GM11168 (cell line): ENCODE results near the gene SREK1.
"Not testable (repeated sequence)": the region's sequence is repeated elsewhere in the genome, so short reads cannot be mapped to it uniquely, and the experiment has no call there.

Experiments
- in situ Hi-C: fragments of 300-500 bp; cut with MboI; formaldehyde crosslinking; loops from one replicate; pipeline ENCODE4 v1.12.0; 2022; ENCODE audit warnings: low sequenced_read_pairs; ENCODE audit not compliant: unreplicated experiment

Gene SREK1

DNA sequence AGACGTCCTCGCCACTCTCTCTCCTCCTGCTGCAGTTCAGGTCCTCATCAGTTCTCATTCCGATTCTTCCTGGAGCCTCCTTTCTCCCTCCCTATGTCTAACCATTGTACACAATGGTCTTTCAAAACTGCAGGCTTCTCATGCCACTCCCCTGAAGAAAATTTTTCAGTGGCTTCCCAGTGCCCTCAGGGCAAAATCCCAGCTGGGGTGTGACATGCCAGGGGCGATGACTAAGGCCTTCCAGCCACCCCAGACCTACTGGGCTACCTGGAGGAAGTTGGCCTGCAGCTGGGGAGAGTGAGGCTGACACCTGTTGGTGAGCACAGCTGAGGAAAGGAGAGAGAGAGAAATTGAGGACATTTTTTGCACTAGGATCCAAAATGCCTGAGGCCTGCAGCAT, 65.2 kb downstream of the SREK1 start:
- in situ Hi-C loops, result no loop called here

GRCh38 chr5:66209794-66210193, 65.7 kb downstream of the SREK1 start:
- in situ Hi-C loops, result no loop called here

DNA sequence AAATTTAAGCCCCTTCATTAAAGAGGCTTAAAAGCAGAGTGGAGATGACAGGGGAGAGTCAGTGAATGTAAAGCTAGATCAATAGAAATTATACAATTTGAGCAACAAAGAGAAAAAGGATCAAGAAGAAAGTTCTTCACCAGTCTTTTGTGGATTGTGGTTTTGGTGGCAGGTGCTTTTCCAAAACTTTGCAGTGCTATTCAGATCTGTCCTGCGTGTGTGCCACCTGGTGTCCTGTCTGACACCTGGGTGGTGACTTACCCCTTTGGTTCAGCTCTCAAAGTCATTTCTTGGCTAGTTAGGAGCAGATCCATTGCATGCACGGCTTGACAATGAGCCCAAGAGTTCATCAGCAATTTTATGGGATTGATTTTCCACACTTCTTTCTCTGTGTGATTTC, 69.4 kb downstream of the SREK1 start:
- in situ Hi-C loops, result no loop called here

DNA sequence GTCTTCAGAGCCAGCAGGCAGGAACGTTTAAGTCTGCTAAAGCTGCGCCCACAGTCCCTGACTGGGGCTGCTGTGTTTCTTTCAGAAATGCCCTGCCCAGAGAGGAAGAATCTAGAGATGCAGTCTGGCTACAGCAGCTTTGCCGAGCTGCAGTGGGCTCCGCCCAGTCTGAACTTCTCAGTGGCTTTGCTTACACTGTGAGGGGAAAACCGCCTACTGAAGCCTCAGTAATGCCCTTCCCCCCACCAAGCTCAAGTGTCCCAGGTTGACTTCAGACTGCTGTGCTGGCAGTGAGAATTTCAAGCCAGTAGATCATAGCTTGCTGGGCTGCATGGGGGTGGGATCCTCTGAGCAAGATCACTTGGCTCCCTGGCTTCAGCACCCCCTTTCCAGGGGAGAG, 78.4 kb downstream of the SREK1 start:
- in situ Hi-C loops, result no loop called here

DNA sequence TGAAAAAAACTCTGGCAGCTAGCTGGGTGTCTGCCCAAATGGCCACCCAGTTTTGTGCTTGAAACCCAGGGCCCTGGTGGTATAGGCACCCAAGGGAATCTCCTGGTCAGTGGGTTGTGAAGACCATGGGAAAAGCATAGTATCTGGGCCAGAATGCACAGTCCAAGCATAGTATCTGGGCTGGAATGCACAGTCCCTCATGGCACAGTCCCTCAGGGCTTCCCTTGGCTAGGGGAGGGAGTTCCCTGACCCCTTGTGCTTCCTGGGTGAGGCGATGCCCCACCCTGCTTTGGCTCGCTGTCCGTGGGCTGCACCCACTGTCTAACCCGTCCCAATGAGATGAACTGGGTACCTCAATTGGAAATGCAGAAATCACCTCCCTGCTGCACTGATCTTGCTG, 78.8 kb downstream of the SREK1 start:
- in situ Hi-C loops, result not testable (repeated sequence)

GRCh38 chr5:66223637-66224036, 79.5 kb downstream of the SREK1 start:
- in situ Hi-C loops, result no loop called here

DNA sequence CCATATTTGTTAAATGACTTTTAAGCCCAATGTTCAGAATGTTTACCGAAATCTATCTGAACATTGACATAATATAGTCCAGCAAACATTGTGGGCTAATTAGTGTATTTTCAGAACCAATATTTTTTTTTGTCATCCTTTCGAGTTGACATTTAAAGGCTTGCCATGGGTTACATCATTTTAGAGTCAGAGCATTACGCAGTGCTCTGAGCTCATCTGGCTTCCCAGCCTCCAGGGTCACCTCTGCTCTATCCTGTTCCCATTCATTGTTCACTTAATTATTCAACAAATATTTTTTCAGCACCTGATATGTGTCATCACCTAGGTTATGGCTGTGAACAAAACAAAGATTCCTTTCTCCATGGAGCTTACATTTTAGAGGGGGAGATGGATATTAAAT, 80.2 kb downstream of the SREK1 start:
- in situ Hi-C loops, result no loop called here

DNA sequence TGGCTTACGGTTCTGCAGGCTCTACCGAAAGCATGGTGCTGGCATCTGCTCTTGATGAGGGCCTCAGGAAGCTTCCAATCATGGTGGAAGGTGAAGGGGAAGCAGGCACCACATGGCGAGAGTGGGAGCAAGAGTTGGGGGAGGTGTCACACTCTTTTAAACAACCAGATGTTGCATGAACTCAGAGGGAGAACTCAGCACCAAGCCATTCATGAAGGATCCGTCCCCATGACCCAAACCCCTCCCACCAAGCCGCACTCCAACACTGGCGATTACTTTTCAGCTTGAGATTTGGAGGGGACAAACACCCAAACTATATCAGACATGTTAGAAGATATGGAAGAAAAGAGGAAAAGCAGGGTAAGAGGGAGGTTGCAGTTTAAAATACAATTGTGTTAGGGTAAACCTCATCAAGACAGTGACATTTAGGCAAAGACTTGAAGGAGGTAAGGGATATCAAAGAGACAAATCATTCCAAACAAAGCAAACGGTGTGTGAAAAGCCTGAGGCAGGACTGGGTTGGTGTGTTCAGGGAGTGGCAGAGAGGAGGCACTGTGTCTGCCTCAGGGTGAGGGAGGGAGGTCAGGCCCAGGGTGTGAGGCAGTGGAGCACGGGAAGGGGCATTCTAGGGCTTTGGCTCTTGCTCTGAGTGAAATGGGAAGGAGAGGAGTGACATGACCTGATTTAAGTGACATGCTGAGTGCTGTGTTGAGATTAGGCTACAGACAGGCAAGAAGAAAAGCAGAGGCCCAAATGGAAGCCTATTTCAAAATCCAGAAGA, 80.9 kb downstream of the SREK1 start:
- in situ Hi-C loops, result no loop called here

- in situ Hi-C loops, result no loop called here
These were observed 86.5 kb downstream of the SREK1 start for GRCh38 chr5:66230551-66230950.

DNA sequence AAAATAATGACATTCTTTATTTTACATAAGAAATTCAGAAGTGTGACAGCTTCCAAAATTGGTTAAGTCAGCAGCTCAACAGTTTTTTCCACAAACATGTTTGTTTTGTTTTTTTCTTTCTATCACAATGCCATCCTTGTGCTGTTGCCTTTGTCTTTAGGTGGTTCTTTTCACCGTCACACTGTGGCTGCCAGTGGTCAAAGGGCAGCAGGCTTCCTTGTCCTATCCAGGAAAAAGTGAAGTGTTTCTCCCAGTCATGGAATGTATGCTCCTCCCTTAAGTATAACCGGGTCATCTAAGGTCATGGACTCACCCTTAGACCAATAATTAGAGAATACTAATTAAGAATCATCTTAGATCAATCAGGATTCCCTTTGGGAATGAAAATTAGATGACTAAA, 87.4 kb downstream of the SREK1 start:
- in situ Hi-C loops, result no loop called here

DNA sequence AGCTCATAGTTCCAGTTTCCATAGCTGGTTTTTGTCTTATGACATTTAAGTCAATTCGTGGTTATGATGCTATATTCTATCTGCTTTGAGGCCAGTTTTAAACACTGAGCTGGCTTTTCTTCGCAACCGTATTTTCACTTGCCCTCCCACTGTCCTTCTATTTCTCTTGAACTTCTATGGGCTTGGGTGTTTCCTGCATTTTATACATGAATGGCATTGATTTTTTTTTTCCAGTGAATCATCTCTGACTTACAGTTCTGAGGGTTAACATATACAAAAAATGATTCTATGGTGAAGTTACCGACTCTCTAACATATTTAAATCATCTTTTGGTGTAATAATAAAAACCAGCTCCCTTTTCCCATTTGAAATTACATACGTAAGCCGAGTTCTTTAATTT, 88.2 kb downstream of the SREK1 start:
- in situ Hi-C loops, result no loop called here

GRCh38 chr5:66232706-66233445, 88.8 kb downstream of the SREK1 start:
- in situ Hi-C loops, result no loop called here
